AG04450 (cell line): Measurements from ENCODE around the gene RAPGEF5. TPM values are rescaled to one million over a fixed set of nuclear protein-coding genes. Genes with fewer than 3 reads are reported as not detected.

ENCODE experiments used
- CTCF ChIA-PET: fragments of 300-600, 350-600 bp; formaldehyde crosslinking; extraction: SDS; loops from one replicate; lab custom pipeline; 2022; ENCODE audit warnings: antibody characterized with exemption, inconsistent platforms; lab: Charles Lee
- POLR2A ChIA-PET: fragments of 350-600 bp; formaldehyde crosslinking; extraction: SDS; loops from one replicate; lab custom pipeline; 2021; ENCODE audit warnings: antibody characterized with exemption, inconsistent platforms; lab: Yijun Ruan, JAX
- DNase-seq: peaks from one replicate; pipeline ENCODE4 v3.0.0-alpha.2; 2011; ENCODE audit warnings: low read depth, low spot score
- H3K27ac ChIP-seq: one replicate; pipeline ENCODE4 v1.5.1; 2012; ENCODE audit warnings: low read depth, low read length, control low read depth
- H3K27me3 ChIP-seq: one replicate; pipeline ENCODE4 v1.6.0; 2012; ENCODE audit warnings: low read length; ENCODE audit not compliant: control insufficient read depth, insufficient read depth
- H3K4me3 ChIP-seq: 2 replicates; pipeline ENCODE4 v1.5.1; 2011; ENCODE audit warnings: mild to moderate bottlenecking, low read depth, low read length, control low read depth
- H3K9me3 ChIP-seq: 2 replicates; pipeline ENCODE4 v1.5.1; 2012; ENCODE audit warnings: low read length; ENCODE audit not compliant: control insufficient read depth, insufficient read depth
- polyA plus RNA-seq: library from polyadenylated mRNA; depleted of rRNA; stranded (reverse); fragments of >200 nt; gene quantifications from 2 replicates; pipeline ENCODE4 v1.2.3, GENCODE V29; 2011
- TF ChIP-seq, protein P1 (sequence below): IDR thresholded peaks from 2 replicates; pipeline ENCODE4 v1.5.1; 2011; ENCODE audit warnings: low read depth, low read length, control low read depth, inconsistent platforms

The RAPGEF5 gene
- polyA plus RNA-seq, 1 experiment = 0.16 TPM

DNA sequence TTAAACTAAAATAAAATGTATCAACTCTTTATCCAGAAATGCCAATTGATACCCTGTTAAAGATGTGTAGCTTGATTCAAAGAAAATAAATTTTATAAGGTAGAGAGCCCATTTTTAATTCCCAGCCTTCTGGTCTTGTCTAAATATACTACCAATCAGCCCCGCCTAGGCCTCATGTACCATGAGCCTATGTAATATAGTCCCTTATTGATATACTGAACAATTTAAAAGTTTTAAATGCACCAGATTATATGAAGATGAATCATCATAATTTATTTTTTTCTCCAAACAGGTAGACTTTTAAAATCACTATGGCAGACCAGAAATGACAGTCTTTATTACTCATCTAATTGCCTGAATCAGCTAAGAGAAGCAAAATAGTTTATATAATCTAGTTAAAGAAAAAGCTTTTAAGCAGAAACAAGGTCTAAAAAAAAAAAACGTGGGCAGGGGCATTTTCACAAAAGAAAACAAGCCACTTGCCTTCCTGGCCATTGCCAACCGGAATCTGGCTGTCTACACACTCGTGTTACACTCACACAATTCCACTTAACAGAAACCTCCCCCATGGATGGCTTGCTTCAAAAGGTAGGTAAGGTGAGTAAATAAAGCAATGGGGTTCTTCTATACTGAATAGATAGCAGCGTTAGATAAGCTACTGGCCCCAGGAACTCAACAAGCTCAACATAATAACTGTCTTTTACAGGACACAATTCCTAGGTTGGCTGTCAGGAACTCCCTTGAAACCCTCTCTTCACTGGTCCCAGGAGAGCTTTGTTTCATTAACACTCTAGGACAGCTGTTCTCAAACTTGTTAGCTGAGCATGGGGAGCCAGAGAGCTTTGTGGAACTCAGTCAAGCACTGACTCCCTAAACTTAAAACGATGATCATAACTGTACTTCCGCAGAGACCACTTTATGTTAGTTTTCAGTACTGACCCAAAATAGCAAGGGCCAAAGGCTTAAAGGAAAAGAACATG is 37.2 kb downstream of the RAPGEF5 start:
- no peak overlapping the region for H3K4me3 ChIP-seq
- no peaks in the 10 kb centered on the region for H3K27me3 ChIP-seq
- no peak for DNase-seq
- TF ChIP-seq, protein P1, sequence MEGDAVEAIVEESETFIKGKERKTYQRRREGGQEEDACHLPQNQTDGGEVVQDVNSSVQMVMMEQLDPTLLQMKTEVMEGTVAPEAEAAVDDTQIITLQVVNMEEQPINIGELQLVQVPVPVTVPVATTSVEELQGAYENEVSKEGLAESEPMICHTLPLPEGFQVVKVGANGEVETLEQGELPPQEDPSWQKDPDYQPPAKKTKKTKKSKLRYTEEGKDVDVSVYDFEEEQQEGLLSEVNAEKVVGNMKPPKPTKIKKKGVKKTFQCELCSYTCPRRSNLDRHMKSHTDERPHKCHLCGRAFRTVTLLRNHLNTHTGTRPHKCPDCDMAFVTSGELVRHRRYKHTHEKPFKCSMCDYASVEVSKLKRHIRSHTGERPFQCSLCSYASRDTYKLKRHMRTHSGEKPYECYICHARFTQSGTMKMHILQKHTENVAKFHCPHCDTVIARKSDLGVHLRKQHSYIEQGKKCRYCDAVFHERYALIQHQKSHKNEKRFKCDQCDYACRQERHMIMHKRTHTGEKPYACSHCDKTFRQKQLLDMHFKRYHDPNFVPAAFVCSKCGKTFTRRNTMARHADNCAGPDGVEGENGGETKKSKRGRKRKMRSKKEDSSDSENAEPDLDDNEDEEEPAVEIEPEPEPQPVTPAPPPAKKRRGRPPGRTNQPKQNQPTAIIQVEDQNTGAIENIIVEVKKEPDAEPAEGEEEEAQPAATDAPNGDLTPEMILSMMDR = no peak
- CTCF ChIA-PET = interaction anchor here (0.6 kb wide), 1 partner anchor 26 kb away, joined by 3 read pairs; no protein-coding TSS in a partner anchor
- POLR2A ChIA-PET = no interaction called here
- no peak overlapping the region for H3K27ac ChIP-seq
- H3K9me3 ChIP-seq = no peaks in the 10 kb centered on the region

DNA sequence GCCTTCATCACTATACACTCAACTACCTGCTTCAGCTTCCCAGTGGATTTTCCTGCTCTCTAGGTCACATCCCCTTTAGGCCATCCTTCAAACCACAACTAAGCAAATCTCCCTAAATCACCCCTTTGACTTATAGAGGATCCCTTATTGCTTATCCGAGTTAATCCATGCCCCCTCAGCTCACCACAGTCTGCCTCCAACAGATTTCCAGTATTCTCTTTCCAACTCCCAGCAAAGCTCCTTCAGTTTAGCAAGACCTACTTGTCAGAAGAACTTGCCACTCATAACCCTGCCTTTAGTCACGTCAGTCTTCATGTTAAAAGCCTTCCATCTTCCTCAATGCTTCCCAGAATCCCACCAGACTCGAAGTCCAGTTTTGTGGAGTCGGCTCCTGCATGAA is 38.6 kb downstream of the RAPGEF5 start:
- H3K27ac ChIP-seq = no peak overlapping the region
- no peaks in the 10 kb centered on the region for H3K27me3 ChIP-seq
- no peaks in the 10 kb centered on the region for H3K9me3 ChIP-seq
- CTCF ChIA-PET = no interaction called here
- DNase-seq = no peak
- no peak overlapping the region for H3K4me3 ChIP-seq
- POLR2A ChIA-PET = no interaction called here
- TF ChIP-seq, protein P1 = no peak

DNA sequence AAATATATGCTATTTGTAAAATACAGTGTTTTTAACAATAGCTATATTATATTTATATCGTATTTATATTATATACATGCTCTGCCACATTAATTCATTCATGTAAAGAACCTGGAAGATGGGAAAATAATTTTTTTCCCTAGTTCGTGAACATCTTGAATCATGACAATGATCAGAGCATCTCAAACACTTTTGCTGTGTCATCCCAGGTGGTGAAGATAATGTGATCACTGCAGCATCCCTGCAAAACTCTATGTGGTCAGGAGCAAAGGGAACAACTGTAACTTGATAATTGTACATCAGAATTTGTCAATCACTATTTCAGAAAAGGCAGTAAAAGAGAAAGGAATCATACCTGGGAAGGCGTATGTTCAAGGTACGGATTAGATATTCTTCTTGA is 39.3 kb downstream of the RAPGEF5 start:
- H3K27ac ChIP-seq = no peak overlapping the region
- no peaks in the 10 kb centered on the region for H3K27me3 ChIP-seq
- ChIA-PET CTCF (interaction anchor here (1.1 kb wide), 1 partner anchor 208 kb away, joined by 5 read pairs; no protein-coding TSS in a partner anchor), POLR2A (no interaction called here)
- H3K4me3 ChIP-seq = no peak overlapping the region
- TF ChIP-seq, protein P1 = no peak
- H3K9me3 ChIP-seq = no peaks in the 10 kb centered on the region
- DNase-seq = no peak

DNA sequence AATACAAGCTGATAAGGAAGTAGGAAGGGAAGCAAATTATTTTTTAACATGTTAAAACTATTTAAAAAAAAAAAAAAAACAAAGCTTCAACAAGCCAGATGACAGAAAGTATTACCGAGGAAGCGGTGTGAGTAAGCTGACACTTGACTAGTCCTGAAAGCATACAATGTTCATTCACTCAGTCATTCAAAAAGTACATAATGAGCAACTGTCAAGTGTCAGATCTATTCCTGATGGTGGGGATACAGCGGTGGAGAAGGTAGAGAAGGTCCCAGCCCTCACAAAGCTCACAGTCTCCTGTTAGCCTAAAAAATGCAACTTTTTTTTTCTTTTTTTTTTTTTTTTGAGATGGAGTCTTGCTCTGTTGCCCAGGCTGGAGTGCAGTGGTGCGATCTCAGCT is 40.0 kb downstream of the RAPGEF5 start:
- CTCF ChIA-PET = interaction anchor here (1.0 to 1.1 kb wide), 2 partner anchors 15 to 207 kb away, joined by 5 to 11 read pairs; no protein-coding TSS in a partner anchor

More for the DNA sequence above, 40.0 kb downstream of the RAPGEF5 start:
- no peak for DNase-seq
- Histone ChIP-seq H3K27ac (no peak overlapping the region), H3K27me3 (no peaks in the 10 kb centered on the region), H3K4me3 (no peak overlapping the region), H3K9me3 (no peaks in the 10 kb centered on the region)
- TF ChIP-seq, protein P1 = no peak
- POLR2A ChIA-PET = no interaction called here
